Left cardiac atrium (tissue), 4 donors: ENCODE data around the gene LRRC2. TPM values are rescaled to one million over a fixed set of nuclear protein-coding genes. Genes with fewer than 3 reads are reported as not detected.
"Not testable (repeated sequence)": the region's sequence is repeated elsewhere in the genome, so short reads cannot be mapped to it uniquely, and the experiment has no call there.

ENCODE experiments used
- ATAC-seq, 2 donors: fragments of 200-7000 bp; cut with Tn5 transposase; one replicate each; pipeline ENCODE4 v1.9.1; 2020; ENCODE audit warnings: mild to moderate bottlenecking in 2 of 2, moderate library complexity in 2 of 2
- DNase-seq: peaks from one replicate; pipeline ENCODE4 v3.0.0-alpha.2; 2020
- intact Hi-C, 2 donors: fragments of 100-400 bp; cut with DNase I; formaldehyde crosslinking; loops; one replicate each; pipeline versions ENCODE4 v1.14.1 to v1.15.1; 2022 to 2023
- total RNA-seq, 2 donors: library from RNA; stranded (reverse); fragmentation: NEBNext Ultra II Directional; extraction: Animal tissue kit (Norgen Biotek cat#: 25700); gene quantifications; one replicate each; pipeline ENCODE4 v1.2.1, GENCODE V29; 2021
- donor health status: DM: no; HTN: yes; CAD: no.
- donor health status: DM: no; HTN: yes; CAD: no; lungs with severe emphysema.
- donor health status: DM: yes; HTN: yes; CAD: no.
- donor health status: Dilated cardiomyopathy.

Gene LRRC2
- total RNA-seq, 2 donors from 2014 or later, result 14.3 to 20.5 TPM

DNA sequence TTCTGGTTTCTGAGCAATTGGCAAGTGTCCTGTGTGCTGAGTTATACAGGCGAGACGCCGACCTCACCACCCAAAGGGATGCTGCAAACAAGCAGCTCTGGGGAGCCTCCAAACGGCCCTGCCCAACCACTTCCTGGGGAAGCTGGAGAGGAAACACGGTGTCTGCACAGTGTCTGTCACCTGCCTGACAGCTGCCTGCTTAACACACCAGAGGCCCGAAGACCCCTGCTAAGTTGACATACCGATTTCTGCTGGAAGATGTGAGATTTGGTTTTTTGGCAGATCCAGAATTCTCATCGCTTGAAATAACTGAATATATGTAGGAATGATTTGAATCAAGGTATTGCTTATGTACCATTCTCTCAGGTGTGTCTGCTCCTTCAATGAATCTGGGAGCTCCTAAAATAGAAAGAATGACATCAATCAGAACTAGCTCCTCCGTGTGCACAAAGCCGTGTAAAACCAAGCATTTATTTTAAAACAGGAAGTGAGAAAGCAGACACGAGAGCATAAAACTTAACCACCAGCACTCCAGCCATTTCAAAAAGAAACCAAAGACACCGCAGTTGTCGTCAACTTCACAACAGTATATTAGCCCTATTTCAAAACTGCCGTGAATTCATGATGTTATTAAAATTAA lies 27.2 kb downstream of the LRRC2 start:
- intact Hi-C loops, result no loop called here
- DNase-seq (peak; percentile 59), ATAC-seq (peak; percentile 83 to 92)

DNA sequence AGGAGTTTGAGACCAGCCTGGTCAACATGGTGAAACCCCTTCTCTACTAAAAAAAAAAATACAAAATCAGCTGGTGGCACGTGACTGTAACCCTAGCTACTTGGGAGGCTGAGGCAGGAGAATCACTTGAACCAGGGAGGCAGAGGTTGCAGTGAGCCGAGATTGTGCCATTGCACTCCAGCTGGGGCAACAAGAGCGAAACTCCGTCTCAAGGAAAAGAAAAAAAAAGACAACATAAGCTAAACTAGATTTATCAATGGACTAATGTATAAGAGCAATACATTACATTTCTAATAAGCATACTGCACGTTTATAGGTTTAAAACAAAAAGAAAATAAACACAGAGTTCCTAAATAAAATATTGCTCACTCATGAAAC lies 27.7 kb downstream of the LRRC2 start:
- ATAC-seq, intact Hi-C loops, DNase-seq: not testable (repeated sequence)

DNA sequence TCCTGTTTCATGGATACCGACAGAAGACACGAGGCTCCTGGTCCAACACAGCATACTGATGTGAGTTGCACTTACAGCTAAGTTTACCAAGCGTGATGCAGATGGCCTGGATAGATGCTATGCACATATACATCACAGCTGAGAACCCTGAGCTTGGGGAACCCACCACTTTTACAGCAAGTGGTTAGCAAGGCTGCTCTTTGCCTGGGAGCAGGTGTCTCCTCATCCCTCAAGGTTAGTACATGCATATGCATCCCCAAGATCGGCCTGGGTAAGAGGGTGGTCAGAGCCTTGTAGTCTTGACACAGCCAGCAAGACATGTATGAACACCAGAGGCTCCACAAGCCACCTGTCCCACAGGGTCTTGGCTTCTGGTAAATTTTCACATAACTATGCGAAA lies 28.3 kb downstream of the LRRC2 start:
- DNase-seq (no peak), ATAC-seq (no peak)
- intact Hi-C loops, result no loop called here

DNA sequence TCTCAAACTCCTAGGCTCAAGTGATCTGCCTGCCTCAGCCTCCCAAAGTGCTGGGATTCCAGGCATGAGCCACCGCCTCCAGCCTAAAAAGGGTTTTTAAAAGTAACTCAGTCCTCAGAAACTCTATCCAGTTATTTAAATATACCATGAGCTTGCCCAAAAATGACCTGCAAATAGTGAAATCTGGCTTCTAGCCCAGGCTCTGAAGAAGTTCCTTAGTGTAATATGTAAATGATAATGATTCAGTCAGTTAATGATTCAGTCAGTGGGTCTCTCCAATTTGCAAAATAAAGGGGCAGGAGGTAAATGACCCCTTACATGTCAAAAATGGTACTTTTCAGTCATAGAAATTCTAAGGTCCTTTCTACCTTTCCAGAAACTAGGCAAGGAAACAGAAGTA lies 28.8 kb downstream of the LRRC2 start:
- DNase-seq (no peak), ATAC-seq (no peak)
- intact Hi-C loops, result no loop called here

DNA sequence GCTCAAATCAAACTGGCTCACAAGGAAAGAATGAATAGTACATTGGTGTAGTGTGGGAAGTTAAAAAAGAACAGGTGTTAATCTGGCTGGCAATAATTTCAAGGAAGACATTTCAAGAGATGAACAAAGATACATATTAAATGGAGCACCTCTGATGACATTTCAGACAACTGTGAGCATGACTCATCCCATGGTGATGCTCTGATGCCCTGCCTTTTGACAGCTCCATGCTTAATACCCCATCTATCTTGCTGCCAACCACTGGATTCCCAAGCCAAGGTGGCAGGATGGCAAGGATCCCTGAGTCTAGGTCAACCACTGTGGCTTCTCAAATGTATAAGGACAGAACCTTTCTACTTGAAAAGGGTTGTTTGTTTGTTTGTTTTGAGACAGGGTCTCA lies 29.3 kb downstream of the LRRC2 start:
- DNase-seq (no peak), ATAC-seq (no peak)
- intact Hi-C loops, result no loop called here

DNA sequence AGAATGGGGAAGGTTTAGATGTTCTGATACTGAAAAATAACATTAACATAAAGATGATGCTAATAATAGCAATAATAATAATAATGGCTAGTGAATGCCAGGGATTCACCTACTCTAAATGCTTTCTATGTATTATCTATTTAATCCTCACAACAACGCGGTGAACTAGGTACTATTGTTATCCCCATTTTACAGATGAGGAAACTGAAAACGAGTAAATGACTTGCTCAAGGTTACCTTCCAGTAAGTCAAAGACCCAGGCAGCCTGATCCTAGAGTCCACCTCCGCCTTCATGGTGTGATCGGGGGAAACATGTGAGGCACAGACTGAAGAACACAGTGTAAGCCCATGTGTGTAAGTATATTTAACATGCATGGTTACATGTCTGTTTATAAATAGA lies 30.4 kb downstream of the LRRC2 start:
- ATAC-seq (no peak), DNase-seq (no peak)
- intact Hi-C loops, result no loop called here

DNA sequence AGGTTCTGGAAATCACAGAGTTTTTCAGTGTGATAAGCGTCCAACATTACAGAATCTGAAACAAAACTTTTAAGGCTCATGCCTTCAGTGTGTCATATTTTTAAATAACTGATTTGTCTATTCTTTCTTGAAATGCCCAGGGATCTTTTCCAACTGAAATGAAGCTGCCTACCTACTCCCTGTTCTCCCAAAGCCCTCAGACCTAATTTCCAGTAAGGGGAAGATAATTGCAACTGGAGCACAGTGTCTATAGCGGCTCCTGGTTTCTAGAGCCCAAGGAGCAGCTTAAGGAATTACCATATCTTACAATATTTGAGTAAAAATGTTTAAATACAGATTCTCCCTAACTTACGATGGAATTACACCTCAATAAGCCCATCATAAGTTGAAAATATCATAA lies 33.0 kb downstream of the LRRC2 start:
- intact Hi-C loops, result no loop called here
- DNase-seq (no peak), ATAC-seq (no peak)

DNA sequence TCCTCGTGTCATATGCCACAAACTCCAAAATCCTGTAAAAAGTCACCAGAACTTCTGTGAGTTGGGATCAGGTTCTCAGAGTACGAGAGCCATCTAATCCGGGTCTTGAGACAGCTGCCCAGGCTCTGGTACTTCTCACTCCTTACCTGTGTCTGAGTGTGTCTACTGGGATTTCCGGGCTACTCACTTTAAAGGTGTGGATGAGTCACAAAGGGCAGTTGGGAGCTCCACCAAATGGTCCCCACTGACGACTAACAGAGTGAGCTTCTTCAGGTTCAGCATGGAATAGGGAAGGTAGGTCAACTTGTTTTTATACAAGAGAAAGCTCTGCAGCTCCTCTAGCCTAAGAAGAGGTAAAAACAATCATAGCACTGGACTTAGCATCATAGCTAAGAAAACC lies 38.9 kb downstream of the LRRC2 start:
- DNase-seq, result no peak
- ATAC-seq, result no peak
- intact Hi-C loops, result no loop called here

DNA sequence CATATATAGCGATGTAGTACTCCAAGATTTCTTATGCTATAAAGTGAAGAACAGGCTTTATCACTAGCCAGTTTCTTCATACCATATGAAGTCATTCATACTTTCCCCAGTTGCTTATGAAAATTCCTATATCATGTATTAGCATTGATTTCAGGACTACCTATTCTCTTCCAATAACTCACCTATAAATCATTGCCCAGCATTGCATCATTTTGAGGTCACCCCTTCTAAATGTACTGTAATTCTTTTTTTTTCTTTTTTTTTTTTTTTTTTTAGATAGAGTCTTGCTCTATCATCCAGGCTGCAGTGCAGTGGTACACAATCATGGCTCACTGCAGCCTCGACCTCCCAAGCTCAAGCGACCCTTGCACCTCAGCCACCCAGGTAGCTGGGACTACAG lies 41.3 kb downstream of the LRRC2 start:
- intact Hi-C loops, result no loop called here
- DNase-seq (no peak), ATAC-seq (no peak)

DNA sequence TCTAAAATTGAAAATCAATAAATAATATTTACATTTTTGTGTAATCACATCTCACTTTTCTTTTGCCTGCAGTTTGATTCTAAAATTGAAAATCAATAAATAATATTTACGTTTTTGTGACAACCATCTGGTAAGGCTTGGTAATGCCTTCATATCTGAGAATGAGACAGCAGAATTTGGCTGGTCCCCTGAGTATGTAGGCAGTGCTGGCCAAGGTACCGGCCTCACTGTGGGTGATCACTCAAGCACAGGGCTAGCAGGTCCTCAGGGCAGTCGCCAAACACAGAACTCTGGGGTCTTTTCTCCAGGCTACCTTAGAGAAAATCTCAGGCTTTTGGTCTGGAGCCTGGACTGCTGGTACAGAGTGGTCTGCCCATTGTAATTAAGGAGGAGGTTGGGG lies 42.1 kb downstream of the LRRC2 start:
- intact Hi-C loops, result no loop called here
- no peak for DNase-seq
- ATAC-seq, result no peak

DNA sequence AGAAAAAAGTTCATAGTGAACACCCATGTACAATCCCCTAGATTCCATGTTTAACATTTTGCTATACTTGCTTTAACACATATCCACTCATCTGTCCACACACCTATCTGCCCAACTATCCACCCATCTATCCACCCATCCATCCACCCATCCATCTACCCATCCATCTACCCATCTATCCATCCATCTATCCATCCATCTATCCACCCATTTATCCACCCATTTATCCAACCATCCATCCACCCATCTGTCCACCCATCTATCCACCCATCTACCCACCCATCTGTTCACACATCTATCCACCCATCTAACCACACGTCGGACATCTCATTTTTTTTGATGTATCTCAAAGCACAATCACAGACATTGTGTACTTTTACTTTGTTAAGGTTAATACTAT lies 42.5 kb downstream of the LRRC2 start:
- intact Hi-C loops, result no loop called here
- ATAC-seq (no peak), DNase-seq (no peak)

DNA sequence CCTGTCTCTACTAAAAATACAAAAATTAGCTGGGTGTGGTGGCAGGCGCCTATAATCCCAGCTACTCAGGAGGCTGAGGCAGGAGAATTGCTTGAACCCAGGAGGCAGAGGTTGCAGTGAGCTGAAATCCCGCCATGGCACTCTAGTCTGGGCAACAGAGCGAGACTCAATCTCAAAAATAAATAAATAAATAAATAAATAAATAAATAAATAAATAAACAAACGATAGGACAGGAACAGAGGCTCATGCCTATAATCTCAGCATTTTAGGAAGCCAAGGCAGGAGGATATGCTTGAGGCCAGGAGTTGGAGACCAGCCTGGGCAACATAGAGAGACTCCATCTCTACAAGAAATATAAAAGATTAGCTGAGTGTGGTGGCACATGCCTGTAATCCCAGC lies 43.9 kb downstream of the LRRC2 start:
- intact Hi-C loops, ATAC-seq, DNase-seq: not testable (repeated sequence)

DNA sequence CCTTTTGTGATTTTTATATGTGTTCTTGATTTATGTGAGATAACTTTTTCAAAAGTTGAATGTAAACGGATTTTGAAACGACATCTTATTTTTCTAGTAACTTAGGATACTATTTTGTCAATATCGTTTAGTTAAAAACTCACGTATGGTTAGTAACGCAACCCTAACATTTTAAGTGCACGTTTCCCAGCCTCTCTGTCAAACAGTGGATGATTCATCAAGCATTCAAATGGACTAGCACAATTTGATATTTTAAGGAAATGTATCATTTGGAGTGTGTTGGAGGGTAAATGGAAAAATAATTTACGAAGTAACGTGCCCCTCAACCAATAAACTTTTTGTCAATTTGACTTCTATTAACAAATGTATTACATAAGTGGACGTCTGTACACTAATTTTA lies 45.0 kb downstream of the LRRC2 start:
- intact Hi-C loops, result no loop called here
- no peak for ATAC-seq
- DNase-seq, result no peak

DNA sequence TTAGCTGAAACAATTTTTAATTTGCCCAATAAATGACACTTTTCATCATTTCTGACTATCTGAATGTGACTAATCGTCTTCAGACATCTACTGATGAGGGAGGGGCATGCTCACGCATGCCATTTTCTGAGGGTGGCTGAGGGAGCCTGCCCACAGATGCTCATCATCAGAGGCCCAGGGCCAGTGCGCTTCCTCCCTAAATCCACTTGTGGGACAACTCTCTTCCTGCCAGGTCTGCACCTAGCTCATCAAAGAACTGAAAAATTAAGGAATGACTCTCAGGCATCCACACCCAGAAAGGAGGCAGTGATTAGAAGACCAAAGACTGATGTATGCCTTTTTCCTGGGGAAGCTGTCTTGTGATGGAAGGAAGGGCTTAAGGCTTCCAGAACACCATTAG lies 45.6 kb downstream of the LRRC2 start:
- ATAC-seq, result no peak
- no peak for DNase-seq
- intact Hi-C loops, result no loop called here

DNA sequence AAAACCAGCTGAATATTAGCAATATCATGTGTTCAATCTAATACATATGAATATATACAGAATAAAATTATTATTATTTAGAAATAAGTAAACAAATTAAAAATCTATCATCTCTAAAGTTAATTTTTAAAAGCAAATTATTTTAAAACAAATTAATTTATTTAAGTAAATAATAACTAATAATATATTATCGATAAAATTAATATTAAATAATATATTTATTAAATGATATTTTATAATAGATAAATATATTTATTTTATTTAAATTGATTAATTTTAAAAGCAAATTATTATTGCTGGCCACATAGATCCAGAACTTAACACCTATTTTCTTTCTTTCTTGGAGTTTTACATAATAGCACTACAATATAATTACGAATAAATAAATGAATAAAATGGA lies 46.1 kb downstream of the LRRC2 start:
- DNase-seq (no peak), ATAC-seq (no peak)
- intact Hi-C loops, result no loop called here

DNA sequence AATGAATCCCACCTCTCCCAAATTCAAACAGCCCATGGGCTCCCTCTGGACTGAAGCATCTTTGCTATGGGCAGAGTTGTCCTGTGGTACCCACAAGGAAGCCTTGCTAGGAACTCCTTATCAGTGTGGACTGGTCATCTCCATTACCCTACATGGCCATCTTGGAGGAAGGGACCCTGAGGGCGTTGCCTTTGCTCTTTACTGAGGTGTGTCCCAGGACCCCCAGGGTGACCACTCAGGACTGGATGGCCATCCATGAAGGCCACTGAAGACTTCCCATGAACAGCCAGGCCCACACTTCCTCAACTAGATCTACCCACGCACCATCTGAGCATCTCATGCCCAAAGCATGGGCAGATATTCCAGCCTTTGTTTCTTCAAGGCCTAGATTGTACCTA lies 48.3 kb downstream of the LRRC2 start:
- ATAC-seq, result no peak
- no peak for DNase-seq
- intact Hi-C loops, result no loop called here

DNA sequence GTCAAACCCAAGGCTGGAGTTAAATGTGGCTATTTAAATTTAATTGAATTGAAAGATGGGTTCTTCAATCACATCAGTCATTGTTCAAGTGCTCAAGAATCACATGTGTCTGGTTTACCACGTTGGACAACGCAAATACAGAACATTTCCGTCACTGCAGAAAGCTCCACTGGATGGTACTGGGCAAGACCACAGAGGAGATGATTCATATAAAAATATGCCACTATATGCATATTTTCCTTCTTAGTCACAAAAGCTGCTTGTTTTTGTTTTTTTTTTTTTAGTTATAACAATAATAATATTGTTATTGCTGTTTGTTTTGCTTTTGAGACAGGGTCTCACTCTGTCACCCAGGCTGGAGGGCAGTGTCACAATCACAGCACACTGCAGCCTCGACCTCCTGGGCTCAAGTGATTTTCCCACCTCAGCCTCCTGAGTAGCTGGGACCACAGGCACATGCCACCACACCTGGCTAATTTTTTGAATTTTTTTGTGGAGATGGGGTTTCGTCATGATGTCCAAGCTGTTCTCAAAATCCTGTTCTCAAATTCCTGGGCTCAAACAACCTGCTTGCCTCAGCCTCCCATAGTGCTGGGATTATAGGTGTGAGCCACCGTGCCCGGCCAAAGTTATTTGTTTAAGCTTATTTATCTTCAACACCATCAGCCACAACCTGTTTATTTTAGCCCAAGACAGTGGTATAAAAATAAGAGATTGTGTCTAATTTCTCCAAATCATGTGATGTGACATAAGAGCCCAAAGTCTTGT lies 48.9 kb downstream of the LRRC2 start:
- DNase-seq (no peak), ATAC-seq (no peak)
- intact Hi-C loops, result no loop called here

DNA sequence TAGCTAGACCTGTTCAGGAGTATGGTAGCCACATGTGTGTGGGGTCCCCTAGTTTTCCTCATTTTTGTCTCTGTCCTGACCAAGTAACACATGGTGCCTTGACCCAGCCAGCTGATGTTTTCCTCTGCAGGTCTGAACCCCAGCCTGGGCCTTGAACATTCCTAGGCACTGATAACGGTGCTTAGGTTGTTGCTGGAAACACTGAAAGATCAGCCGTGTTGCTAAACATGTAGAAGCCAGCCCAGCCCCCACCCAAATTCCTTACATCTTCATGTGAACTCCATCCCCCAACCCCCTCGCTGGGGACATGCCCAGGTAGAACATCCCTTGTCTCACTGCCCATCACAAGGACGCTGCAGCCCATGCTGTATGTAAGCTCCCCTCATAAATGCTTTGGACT lies 49.6 kb downstream of the LRRC2 start:
- DNase-seq, result no peak
- intact Hi-C loops, result no loop called here
- ATAC-seq, result no peak

DNA sequence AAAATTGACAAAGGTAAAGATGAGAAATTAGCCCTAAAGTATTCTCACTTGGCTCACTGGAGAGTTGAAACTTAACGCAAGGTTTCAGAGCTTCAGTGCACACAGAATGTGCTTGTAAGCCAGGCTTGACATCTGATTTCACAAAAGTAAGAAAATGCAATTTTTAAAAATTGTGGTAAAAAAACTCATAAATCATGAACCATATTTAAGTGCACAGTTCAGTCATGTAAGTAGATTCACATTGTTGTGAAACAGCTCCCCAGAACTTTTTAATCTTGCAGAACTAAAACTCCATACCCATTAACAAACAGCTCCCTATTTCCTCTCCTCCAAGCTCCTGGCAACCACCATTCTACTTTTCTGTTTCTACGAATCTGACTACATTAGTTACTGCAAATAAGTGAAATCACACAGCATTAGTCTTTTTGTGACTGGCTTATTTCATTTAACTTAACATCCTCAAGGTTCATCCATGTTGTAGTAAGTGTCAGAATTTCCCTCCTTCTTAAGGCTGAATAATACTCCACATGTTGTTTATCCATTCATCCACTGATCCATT lies 53.8 kb downstream of the LRRC2 start:
- intact Hi-C loops, result no loop called here
- no peak for ATAC-seq
- no peak for DNase-seq

DNA sequence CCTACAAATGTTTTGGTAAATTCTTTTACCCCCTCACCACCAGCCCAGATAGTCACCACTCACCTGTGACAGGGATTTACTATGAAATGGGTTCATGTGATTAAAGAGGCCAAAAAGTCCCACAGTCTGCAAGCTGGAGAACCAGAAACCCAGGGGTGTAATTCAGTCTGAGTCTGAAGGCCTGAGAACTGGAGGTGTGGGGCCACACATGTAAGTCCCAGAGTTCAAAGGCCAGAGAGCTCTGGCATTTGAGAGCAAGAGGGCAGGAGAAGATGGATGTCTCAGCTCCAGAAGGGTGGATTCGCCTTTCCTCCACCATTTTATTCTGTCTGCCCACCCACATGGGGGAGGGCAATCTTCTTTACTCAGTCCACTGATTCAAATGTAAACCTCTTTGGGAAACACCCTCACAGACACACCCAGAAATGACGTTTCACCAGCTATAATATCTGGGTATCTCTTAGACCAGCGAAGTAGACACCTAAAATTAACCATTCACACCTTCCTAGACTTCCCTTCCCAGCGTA lies 56.4 kb downstream of the LRRC2 start:
- ATAC-seq, result no peak
- no peak for DNase-seq
- intact Hi-C loops, result no loop called here
